Measurements from ENCODE around the gene CLIP1. TPM values are rescaled to one million over a fixed set of nuclear protein-coding genes. Genes with fewer than 3 reads are reported as not detected.

Gene CLIP1
- total and polyA plus RNA-seq, 2 of the 8 experiments (the other 6 are each of a cell fraction or from before 2014, with no cell fraction given): 19.0 to 27.6 TPM

- Histone ChIP-seq H4K91ac (replicated peaks; ENCODE audit: insufficient read length, low read length) (no peak overlapping the region), H4K5ac (ENCODE audit: insufficient read length, low read depth, low read length) (no peak overlapping the region), H2AK5ac (ENCODE audit: low read depth, low read length) (no peak overlapping the region), H3K4me3 (ENCODE audit: extremely low read depth in 1 of 4, insufficient read depth in 2 of 4, low read depth in 3 of 4, low read length in 4 of 4) (no peak overlapping the region), H3K4me2 (ENCODE audit: insufficient read depth in 1 of 2, low read depth in 2 of 2, low read length in 2 of 2) (no peak overlapping the region), H2AFZ (ENCODE audit: low read length) (no peak overlapping the region), H2BK12ac (ENCODE audit: low read depth, low read length) (no peak overlapping the region), H3K9me3 (ENCODE audit: insufficient read depth in 2 of 2, low read depth in 1 of 2, low read length in 1 of 2) (no peaks in the 10 kb centered on the region), H3K79me1 (ENCODE audit: low read depth, low read length) (no peaks in the 10 kb centered on the region), H2BK5ac (ENCODE audit: low read depth, low read length) (no peak overlapping the region), H3K27me3 (replicated peaks in 1 of 4; ENCODE audit: control insufficient read depth in 3 of 4, extremely low read depth in 1 of 4, insufficient read depth in 3 of 4, low read length in 3 of 4) (no peaks in the 10 kb centered on the region; a peak in 1 of 7 replicates), H3K4me1 (replicated peaks in 1 of 4; ENCODE audit: control insufficient read depth in 3 of 4, insufficient read depth in 4 of 4, low read length in 3 of 4) (0 out of 7 replicates have a peak, but pooled peaks cover 0 to 2% (median 0%) of the 10 kb centered on the region in 4 experiments), H3K18ac (ENCODE audit: extremely low read depth, low read length) (no peak overlapping the region), H4K8ac (ENCODE audit: extremely low read depth, insufficient read depth, low read length) (no peak overlapping the region), H3K14ac (ENCODE audit: insufficient read length) (no peak overlapping the region), H3K79me2 (ENCODE audit: control insufficient read depth in 1 of 2, insufficient read depth in 2 of 2, low read length in 2 of 2) (no peaks in the 10 kb centered on the region), H3K9ac (replicated peaks in 1 of 4; ENCODE audit: extremely low read depth in 1 of 4, low read depth in 3 of 4, low read length in 3 of 4) (no peak overlapping the region), H2BK120ac (replicated peaks; ENCODE audit: low read depth, low read length) (no peak overlapping the region), H3K23me2 (ENCODE audit: low read depth, low read length) (no peaks in the 10 kb centered on the region), H3K23ac (ENCODE audit: insufficient read length) (no peak overlapping the region), H2BK15ac (ENCODE audit: low read length) (no peak overlapping the region), H3K27ac (ENCODE audit: low read depth, low read length) (no peak overlapping the region), H3K36me3 (ENCODE audit: control insufficient read depth in 2 of 4, insufficient read depth in 4 of 4, low read length in 3 of 4) (no peaks in the 10 kb centered on the region), H4K20me1 (replicated peaks in 1 of 2; ENCODE audit: control insufficient read depth in 1 of 2, insufficient read depth in 2 of 2, low read length in 2 of 2) (no peaks in the 10 kb centered on the region), H3K4ac (replicated peaks; ENCODE audit: insufficient read length, low read depth, low read length) (no peak overlapping the region), H2BK20ac (ENCODE audit: low read length) (no peak overlapping the region), H3K56ac (replicated peaks; ENCODE audit: insufficient read length, low read depth, low read length) (no peak overlapping the region)
- ChIA-PET POLR2A (ENCODE audit: partially characterized antibody) (no interaction called here), CTCF (ENCODE audit: partially characterized antibody) (interaction anchor here (3.7 kb wide), 1 partner anchor 11 kb away, joined by 19 read pairs; no protein-coding TSS in a partner anchor)
- DNase-seq (ENCODE audit: low read depth in 1 of 2, low spot score in 2 of 2) (no peak), FAIRE-seq (no peak)
- TF ChIP-seq E2F6 (IDR thresholded peaks at IDR 0.05) (no peak), ASH2L (IDR thresholded peaks at IDR 0.05; ENCODE audit: low read length) (no peak), CEBPB (IDR thresholded peaks at IDR 0.05; ENCODE audit: low read depth, low read length) (no peak), SAP30 (IDR thresholded peaks at IDR 0.05; ENCODE audit: insufficient read depth, insufficient replicate concordance, low read length) (no peak), SRF (IDR thresholded peaks at IDR 0.05; ENCODE audit: low read depth, low read length) (no peak), BACH1 (IDR thresholded peaks at IDR 0.05; ENCODE audit: low read length) (no peak), YY1 (IDR thresholded peaks at IDR 0.05; ENCODE audit: low read depth, low read length) (no peak), FOSL1 (IDR thresholded peaks at IDR 0.05; ENCODE audit: insufficient read depth, low read depth, low read length) (no peak), SIRT6 (IDR thresholded peaks at IDR 0.05; ENCODE audit: low read length) (no peak), SUZ12 (IDR thresholded peaks at IDR 0.05; ENCODE audit: low read length) (no peak), TCF12 (IDR thresholded peaks at IDR 0.05; ENCODE audit: low read depth, low read length) (no peak)
Observed at GRCh38 chr12:122295877-122296276, 126.6 kb downstream of the CLIP1 start.

Data from H1 (cell line).